DMS53 treated with DMSO at 0.1 percent for 48 hours (cell line): ENCODE data around the gene PHRF1.
A peak's percentile ranks its signal among the peaks of the same experiment; 100 is the strongest.

ENCODE experiments used
- DNase-seq: peaks from one replicate; lab custom pipeline; 2025; ENCODE audit not compliant: unreplicated experiment; lab: John Stamatoyannopoulos, UW

PHRF1 gene

DNA sequence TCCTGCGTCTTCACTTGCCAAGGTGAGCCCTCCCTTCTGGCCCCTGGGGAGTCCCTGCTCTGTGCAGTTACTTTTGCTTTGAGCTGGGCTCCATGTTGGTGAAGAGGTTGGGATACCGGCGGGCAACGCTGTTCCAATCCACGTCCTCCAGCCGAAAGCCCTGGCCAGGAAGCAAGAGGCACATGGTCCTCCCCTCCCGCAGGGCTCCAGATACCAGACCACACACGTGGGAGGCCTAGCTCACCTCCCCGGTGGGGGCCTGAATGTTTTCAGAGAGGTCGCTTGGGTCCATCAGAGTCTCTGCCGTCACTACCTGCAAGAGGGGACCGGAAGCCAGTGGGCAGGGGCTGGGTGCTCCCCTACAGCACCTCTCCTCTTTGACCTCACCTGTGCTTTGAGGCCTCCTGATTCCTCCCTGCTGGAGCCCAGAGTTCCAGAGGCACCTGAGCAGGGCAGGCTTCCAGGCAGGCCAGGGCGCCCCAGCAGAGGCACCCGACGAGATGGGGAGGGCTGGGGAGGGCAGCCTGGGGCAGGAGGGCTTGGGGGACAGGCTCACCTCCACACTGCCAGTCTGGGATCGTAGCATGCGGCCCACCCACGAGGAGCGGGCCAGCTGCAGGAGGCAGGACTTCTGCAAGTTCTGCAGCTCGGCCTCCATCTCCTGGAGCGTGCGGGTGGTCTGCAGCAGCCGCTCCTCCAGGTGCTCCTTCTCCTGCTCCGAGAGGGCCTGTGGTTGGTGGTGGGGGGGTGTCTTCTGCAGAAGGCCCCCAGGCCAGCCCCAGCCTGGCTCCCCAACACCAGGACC lies 18.7 kb upstream of the PHRF1 start:
- DNase-seq: no peak

DNA sequence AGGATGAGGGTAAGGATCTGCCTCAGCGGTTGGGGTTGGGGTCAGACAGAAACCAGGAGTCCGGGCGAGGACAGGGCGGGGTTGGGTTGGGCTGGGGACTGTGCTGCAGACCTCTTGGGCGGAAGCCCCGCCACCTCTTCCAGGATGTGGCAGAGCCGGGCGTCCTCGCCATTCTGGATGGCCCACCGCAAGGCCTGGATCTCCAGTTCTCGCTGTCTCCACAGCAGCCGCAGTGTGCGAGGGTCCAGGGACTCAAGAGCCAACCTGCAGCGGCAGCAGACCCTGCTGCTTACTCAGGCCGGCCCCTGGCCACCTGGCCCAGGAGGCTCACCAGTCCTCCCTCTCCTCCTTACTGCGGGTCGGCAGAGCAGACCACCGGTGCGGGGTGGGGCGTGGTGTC lies 17.8 kb upstream of the PHRF1 start:
- DNase-seq: no peak

DNA sequence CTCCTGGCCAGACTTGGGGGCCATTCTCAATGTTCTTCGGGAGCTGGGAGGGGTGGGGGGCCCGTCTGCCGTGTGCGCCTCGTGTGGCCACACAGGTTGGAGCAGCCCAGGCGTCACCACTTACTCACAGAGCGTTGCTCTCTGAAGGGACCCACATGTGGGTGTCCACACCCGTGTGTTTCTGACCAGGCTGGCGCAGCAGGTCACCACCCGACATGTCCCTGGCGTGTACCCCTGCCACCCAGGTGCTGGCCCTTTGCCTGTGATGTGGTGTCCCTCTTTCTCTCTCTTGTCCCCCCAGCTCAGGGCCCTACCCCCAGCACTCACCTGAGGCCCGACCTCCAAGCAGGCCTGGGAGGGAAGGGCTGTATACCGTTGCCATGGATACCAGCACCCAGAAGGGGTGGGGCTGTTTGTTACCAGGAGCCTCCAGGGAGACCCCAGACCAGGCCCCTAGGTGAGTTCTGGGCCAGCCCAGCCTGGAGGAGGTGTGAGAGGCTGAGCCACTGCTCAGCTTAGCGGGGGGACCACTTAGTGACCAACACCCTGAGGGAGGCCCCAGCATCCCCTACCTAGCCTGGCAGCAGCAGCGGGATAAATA lies 17.1 kb upstream of the PHRF1 start:
- no peak for DNase-seq

DNA sequence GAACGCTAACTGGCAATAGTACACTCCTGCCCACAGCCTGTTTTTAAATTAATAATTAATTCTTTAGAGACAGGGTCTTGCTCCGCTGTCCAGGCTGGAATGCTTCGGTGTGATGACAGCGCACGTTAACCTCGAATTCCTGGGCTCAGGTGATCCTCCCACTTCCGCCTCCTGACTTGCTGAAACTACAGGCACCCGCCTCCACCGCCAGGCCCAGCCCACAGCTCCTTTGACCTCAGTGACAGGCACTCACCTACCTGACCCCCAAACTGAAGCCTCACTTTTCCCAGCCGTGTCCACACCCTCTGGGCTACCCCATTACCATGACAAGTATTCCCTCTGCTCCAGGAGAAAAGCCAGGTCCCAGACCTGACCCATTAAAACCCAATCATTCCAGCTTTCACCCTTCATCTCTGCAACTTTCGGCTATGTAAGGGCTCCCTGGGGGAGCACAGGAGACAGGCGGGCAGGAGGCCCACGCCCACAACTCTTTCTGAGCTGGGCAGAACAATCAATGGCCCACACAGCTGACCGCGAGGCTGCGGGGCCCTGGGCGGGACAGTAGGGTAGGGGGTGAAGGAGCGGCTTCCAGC lies 16.5 kb upstream of the PHRF1 start:
- DNase-seq: no peak

DNA sequence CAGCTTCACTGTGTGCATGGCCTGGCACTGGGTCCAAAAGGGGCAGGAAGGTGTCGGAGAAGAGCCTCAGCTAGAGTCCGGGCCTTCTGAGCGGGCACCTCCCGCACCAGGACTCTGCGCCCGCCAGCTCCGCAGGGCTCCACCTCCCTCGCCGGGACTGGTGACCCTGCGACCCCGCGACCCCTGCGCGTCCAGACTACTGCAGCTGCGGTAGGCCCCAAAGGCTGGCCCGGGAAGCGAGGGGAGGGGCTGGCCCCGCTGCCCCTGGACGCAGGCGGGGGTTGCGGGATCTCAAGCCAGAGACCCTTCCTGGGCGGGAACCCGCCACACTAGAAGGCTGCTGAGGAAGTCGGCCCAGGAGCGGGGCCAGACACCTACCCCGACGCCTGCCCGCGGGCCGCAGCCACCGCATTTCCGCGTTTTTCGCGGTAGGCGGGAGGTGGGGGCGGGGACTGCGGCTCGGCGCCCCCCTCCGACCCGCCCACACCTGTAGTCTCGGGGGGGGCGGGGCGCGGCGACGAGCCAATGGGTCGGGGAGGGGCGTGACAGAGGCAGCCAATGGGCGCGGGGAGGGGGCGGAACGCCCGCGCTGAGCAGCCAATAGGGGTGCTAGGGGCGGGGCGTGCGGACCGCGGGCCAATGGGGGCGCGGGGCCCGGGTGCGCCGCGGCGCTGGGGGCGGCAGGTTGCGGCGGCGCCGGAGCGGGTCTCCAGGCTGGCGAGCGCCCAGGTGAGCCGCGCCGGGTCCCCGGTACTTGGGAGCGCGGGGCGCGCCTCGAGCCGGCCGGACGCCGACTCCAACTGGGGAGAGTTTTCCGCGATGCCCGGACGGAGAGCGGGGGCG lies 15.7 kb upstream of the PHRF1 start, which contains the start of the genes LMNTD2 and RASSF7:
Gene LMNTD2 (minus strand): TSS at position 434 of the 843 bp plus-strand sequence. CDS start 22 bp downstream, at position 412.
Gene RASSF7 (plus strand): TSS at position 666 of the 843 bp plus-strand sequence. CDS start 799 bp downstream, outside the sequence.
- peak; percentile 96 for DNase-seq

DNA sequence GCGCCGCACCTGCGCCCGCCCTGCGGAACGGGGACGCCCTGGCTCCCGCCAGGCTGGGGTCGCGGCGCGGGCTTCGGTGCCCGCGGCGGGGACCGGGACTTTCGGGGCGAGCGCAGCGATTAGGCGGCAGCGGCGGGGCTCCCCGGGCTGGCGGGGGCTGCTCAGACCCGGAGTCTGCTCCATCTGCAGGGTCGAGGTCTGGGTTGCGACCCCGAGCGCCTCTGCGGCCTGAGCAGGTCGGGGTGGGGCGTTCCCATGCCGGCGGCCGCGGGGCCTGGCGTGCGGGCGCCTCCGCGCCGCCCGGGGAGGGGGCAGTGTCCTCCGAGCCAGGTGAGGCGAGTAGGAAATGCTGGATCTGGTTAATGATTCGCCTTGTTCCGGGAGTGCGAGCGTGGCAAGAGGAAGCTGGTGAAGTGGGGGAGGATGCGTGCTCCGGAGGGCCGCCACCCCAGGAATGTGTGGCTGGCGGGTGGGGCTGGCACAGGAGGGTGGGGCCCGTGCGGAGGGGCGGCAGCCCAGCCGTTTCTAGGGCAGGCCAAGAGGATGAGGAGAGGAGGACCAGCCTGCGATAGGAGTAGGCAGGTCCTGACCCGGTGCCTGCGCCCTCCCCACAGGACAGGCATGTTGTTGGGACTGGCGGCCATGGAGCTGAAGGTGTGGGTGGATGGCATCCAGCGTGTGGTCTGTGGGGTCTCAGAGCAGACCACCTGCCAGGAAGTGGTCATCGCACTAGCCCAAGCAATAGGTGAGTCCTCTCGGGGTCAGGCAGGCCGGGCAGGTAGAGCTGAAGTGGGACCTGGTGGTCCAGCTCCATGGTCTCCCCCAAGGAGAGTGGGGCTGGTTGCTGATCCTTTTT lies 14.9 kb upstream of the PHRF1 start:
- peak; percentile 78 for DNase-seq

DNA sequence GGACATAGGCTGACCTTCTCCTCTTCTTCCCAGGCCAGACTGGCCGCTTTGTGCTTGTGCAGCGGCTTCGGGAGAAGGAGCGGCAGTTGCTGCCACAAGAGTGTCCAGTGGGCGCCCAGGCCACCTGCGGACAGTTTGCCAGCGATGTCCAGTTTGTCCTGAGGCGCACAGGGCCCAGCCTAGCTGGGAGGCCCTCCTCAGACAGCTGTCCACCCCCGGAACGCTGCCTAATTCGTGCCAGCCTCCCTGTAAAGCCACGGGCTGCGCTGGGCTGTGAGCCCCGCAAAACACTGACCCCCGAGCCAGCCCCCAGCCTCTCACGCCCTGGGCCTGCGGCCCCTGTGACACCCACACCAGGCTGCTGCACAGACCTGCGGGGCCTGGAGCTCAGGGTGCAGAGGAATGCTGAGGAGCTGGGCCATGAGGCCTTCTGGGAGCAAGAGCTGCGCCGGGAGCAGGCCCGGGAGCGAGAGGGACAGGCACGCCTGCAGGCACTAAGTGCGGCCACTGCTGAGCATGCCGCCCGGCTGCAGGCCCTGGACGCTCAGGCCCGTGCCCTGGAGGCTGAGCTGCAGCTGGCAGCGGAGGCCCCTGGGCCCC lies 14.1 kb upstream of the PHRF1 start:
- DNase-seq: no peak

DNA sequence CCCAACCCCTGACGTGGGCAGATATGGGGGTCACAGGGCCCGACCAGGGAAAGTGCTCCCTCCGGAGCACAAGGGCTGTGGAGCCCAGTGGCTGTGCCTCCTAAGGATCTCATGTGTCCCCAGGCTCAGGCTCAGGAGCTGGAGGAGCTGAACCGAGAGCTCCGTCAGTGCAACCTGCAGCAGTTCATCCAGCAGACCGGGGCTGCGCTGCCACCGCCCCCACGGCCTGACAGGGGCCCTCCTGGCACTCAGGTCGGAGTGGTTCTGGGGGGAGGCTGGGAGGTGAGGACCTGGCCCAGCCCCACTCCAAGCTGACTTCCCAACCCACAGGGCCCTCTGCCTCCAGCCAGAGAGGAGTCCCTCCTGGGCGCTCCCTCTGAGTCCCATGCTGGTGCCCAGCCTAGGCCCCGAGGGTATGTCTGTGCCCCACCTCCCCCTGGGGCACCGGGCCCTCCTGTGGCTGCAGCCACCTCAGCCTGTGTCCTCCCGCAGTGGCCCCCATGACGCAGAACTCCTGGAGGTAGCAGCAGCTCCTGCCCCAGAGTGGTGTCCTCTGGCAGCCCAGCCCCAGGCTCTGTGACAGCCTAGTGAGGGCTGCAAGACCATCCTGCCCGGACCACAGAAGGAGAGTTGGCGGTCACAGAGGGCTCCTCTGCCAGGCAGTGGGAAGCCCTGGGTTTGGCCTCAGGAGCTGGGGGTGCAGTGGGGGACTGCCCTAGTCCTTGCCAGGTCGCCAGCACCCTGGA lies 13.0 kb upstream of the PHRF1 start:
- no peak for DNase-seq

DNA sequence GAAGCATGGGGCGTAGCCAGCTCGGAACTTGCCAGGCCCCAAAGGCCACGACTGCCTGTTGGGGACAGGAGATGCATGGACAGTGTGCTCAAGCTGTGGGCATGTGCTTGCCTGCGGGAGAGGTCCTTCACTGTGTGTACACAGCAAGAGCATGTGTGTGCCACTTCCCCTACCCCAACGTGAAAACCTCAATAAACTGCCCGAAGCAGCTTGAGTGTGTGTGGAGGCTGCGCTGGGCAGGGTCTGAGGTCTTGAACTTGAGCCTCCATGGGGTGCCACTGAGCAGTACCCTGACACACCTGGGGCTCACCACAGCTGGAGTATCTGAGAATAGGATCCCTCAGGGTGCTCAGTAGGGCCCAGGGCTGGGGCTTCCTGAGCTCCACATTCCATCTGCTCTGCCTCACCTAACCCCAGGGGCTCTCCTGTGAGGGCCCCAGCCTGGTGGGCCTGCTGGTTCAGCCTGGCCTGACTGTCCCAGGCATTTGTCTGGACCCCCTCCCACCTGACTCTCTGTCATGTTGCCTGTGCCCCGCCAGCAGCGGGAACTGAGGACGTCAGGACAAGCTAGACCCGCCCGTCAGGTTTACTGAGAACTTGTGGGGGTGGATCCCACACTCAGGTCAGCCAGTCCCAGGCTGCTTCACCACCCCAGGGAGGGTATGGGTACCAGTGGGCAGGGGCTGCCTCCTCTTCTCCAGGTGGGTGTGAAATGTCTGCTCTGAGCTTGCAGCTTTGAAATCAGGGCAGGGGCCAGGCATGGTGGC lies 12.3 kb upstream of the PHRF1 start:
- DNase-seq: no peak

DNA sequence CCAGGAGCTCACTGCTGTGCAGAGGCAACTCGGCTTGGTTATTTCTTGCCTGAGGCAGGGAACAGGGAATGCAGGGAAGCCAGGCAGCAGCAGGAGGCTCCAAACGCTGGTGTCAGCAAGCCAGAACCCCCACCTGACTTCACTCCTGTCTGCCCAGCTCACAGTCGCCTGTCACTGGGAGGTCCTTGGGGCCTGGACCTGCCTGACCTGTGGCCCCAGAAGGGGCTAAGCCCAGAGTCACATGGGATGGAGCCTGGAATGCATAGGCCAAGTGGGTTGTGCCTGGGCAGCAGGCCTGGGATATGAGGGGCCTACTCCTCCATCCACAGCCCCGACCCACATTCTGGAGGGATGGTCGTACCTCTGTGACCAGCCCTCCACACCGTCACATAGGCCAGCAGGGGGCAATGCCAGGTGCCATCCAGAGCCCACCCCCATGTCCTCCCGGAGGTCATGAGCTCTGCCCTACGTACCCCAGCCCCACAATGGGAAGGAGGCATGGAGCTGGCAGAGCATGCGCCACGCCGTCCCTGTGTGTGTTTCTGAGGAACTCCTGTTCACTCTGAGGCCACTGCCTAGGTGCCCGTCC lies 10.3 kb upstream of the PHRF1 start:
- no peak for DNase-seq

DNA sequence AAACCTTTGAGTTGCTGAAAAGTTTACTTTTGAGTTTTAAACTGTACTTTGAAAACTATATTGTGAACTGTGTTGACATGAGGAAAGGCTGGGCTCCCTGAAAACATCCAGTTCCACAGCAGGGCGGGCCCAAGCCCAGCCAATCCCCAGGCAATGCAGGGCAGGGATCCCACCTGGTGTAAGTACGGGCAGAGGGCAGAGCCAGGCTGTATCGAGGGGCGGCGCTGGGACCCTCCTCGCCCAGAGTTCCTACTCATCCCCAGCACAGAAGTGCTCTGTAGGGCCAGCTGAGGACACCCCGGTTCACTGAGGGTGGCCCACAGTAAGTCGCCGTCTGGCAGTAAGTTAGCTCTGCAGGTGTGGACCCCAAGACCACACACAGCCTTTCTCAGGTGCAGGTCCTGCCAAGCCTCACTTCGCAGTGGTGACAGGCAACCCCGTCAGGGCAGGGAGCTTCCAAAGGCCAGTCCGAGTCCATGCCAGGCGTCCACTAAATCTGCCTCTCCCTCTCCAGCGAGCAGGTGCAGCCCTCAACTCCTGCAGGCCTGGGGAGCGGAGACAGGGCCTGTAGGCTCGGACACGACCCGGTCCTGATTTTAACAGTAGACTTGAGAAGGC lies 9.2 kb upstream of the PHRF1 start:
- DNase-seq: no peak

DNA sequence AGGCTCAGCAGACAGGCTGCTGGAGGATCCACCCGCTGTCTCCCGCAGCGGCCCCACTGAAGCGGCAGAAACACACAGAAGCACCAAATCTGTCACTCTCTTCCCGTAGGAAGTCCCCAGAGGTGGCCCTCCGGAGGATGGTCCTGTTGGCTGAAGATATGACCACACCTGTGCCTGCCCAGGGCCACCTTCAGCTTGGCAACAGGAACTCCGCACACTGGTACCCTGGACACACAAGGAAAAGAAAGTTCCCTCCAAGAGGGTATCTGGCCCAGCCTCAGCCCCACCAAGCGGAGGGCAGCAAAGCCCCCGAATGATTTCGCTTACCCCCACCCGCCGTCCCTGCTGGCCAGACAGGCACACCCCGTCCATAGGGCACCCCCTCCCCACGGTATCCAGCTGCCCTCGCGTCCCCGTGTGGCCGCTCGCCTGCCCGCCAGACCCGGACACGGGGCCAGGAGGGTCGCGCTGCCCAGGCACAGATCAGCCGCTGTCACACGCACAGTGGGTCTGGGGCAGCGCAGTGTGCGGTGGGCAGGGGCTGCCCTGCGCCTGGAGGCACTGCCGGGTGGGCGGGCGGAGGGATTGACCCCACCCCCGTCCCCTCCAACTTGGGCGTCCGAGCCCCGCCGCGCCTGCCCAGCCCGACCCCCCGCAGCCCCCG lies 8.5 kb upstream of the PHRF1 start:
- peak; percentile 13 for DNase-seq

DNA sequence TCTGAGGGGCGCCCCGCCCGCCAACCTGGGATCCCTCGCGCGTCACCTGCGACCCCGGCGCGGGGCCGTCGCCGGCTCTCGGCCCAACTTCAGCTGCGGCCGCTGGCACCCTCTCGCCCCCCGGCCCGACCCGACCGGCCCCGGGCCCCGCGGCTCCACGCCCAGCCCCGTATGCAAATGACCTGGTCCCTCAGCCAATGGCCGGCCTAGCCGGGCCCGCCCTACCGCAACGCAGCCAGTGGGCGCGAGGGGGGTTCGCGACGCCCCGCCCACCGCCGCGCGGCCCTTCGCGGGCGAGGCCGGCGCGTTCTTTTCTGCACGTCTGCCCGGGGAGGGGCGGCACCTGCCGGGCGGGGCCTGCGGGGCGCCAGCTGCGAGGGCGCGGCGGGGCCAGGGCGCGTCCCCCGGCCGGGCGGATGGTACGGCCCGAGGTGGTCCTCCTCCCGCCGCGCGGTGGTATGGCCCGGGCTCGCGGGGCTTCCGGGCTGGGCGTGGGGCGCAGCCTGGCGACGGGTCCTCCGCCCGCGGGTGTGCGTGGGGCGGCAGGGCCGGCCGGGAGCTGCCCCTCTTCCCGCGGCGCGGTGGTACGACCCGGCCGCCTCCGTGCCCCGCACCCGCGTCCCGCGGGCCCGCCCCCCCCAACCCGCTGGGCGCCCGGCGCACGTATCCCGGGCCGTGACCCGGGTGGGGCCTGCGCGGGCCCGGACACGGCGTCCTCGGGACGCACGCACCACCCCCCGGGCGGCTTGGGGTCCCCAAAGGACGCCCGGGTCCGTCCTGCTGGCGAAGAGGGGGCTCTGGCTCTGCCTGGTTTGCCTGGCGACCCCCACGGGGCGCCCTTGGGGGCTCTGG lies 7.7 kb upstream of the PHRF1 start:
- DNase-seq: peak; percentile 94

DNA sequence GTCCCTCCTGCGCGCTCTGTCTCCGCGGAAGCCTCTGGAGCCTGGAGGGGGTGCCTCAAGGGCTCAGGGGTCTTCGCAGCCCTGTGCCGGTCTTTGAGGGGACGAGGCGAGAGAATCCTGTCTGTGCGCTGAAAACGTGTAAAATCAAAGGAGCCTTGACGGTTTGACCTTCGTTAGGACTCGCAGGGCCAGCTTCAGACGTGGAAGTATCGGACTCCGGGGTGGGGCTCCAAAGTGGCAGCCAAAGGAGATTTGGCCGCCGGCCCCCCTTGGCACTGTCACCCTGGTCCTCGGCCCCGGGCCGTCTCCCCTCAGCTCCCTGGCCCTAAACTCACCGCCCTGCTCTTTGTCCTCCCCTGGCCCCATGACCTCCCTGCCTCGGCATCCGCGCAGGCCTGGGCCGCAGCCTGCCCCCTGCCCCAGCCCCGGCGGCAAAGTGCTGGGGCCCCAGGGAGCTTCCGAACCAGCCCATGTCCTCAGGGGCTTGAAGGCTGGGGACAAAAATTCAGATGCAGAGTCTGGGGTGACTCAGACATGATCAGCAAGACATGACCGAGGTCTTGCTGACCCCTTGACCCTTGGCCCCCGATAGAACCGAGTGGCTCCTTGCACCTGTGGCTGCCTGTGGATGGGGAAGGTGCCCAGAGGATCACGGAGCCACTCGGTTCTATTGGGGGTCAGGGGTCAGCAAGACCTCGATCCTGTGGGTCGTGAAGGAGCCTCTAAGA lies 6.9 kb upstream of the PHRF1 start:
- no peak for DNase-seq

DNA sequence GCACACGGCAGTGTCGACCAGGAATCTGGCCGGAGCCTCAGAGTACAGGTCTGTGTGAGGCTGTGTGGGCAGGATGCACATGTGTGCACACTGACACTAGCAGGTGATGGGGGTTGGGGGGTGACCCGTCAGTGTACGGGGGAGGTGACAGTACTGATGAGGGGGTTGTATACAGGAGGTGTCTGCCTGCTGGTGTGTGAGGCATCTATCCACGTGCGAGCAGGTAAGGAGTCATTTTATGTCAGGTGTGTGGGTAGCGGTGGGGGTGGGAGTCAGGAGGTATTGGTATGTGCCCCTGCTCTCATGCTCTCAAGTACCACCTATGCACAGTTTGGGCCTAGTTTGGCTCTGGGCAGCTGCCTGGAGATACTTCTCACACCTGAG lies 4.5 kb upstream of the PHRF1 start:
- no peak for DNase-seq
